ENCODE data around the gene RIC1. TPM values are rescaled to one million over a fixed set of nuclear protein-coding genes. Genes with fewer than 3 reads are reported as not detected.

RIC1 gene
- total and polyA plus RNA-seq, 2 donors (not counting 1 experiment from before 2014, with no cell fraction given), result 38.9 to 43.1 TPM

DNA sequence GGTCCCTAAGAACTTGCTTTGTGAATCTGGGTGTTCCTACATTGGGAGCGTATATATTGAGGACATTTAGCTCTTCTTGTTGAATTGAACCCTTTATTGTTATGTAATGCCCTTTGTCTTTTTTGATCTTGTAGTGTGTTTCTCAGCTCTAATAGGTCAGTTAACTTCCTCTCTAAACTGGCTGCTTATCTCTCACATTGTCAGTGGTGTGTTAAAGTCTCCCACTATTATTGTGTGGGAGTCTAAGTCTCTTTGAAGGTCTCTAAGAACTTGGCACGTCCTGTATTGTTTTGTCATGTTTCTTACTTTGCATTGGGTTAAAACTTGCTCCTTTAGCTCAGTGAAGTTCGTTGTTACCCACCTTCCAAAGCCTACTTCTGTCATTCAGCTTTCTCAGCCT is 36.2 kb downstream of the RIC1 start:
- Histone ChIP-seq H3K4me3 (replicated peaks in 1 of 4; ENCODE audit: control extremely low read depth in 1 of 4, insufficient read depth in 1 of 4, low read depth in 3 of 4, low read length in 4 of 4) (no peak overlapping the region), H3K4me2 (ENCODE audit: extremely low read depth, insufficient read depth, low read length) (no peak overlapping the region), H4K20me1 (ENCODE audit: control insufficient read depth, extremely low read depth, insufficient read depth, low read length) (no peaks in the 10 kb centered on the region), H3K79me2 (ENCODE audit: control insufficient read depth, insufficient read depth, low read length) (peaks cover 56% of the 10 kb centered on the region), H3K9ac (ENCODE audit: insufficient read depth, low read length) (no peak overlapping the region), H3K27me3 (ENCODE audit: control insufficient read depth, insufficient read depth, low read length) (no peaks in the 10 kb centered on the region), H3K27ac (ENCODE audit: insufficient read depth, low read length) (no peak overlapping the region), H3K4me1 (ENCODE audit: control insufficient read depth, extremely low read depth, insufficient read depth, low read length) (no peaks in the 10 kb centered on the region), H3K36me3 (ENCODE audit: control insufficient read depth, insufficient read depth, low read length) (peaks cover 1% of the 10 kb centered on the region), H2AFZ (ENCODE audit: low read length) (no peak overlapping the region), H3K9me3 (ENCODE audit: control insufficient read depth, insufficient read depth, low read depth, low read length) (no peaks in the 10 kb centered on the region)
- TF ChIP-seq EZH2 (IDR thresholded peaks at IDR 0.05; ENCODE audit: low read length, missing control alignments), result no peak
- TF ChIP-seq, protein P1, sequence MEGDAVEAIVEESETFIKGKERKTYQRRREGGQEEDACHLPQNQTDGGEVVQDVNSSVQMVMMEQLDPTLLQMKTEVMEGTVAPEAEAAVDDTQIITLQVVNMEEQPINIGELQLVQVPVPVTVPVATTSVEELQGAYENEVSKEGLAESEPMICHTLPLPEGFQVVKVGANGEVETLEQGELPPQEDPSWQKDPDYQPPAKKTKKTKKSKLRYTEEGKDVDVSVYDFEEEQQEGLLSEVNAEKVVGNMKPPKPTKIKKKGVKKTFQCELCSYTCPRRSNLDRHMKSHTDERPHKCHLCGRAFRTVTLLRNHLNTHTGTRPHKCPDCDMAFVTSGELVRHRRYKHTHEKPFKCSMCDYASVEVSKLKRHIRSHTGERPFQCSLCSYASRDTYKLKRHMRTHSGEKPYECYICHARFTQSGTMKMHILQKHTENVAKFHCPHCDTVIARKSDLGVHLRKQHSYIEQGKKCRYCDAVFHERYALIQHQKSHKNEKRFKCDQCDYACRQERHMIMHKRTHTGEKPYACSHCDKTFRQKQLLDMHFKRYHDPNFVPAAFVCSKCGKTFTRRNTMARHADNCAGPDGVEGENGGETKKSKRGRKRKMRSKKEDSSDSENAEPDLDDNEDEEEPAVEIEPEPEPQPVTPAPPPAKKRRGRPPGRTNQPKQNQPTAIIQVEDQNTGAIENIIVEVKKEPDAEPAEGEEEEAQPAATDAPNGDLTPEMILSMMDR (conservative IDR thresholded peaks at IDR 0.05 in 1 of 2, IDR thresholded peaks at IDR 0.05 in 1 of 2; ENCODE audit: low read depth in 1 of 2, low read length in 2 of 2), result no peak
- no peak for DNase-seq (ENCODE audit: low read depth in 2 of 2)

DNA sequence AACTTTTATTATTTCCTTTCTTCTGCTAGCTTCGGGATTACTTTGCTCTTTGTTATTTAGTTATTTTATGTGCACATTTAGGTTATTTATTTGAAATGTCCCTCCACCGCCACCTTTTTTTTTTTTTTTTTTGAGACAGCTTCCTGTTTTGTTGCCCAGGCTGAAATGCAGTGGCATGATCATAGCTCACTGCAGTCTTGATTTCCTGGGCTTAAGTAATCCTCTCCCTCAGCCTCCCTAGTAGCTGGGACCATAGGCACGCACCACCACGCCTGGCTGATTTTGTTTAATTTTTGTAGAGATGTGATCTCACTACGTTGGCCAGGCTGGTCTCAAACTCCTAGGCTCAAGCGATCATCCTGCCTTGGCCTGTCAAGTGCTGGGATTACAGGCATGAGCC is 38.5 kb downstream of the RIC1 start:
- no peaks in the 10 kb centered on the region for H3K4me1 ChIP-seq (ENCODE audit: control insufficient read depth, extremely low read depth, insufficient read depth, low read length)
- TF ChIP-seq, protein P1 (conservative IDR thresholded peaks at IDR 0.05 in 1 of 2, IDR thresholded peaks at IDR 0.05 in 1 of 2; ENCODE audit: low read depth in 1 of 2, low read length in 2 of 2), result no peak
- no peak for TF ChIP-seq EZH2 (IDR thresholded peaks at IDR 0.05; ENCODE audit: low read length, missing control alignments)
- no peak overlapping the region for H2AFZ ChIP-seq (ENCODE audit: low read length)
- no peak overlapping the region for H3K9ac ChIP-seq (ENCODE audit: insufficient read depth, low read length)
- H3K4me2 ChIP-seq (ENCODE audit: extremely low read depth, insufficient read depth, low read length), result no peak overlapping the region
- H3K9me3 ChIP-seq (ENCODE audit: control insufficient read depth, insufficient read depth, low read depth, low read length), result no peaks in the 10 kb centered on the region
- no peak overlapping the region for H3K27ac ChIP-seq (ENCODE audit: insufficient read depth, low read length)
- H3K79me2 ChIP-seq (ENCODE audit: control insufficient read depth, insufficient read depth, low read length), result peaks cover 56% of the 10 kb centered on the region
- peaks cover 1% of the 10 kb centered on the region for H3K36me3 ChIP-seq (ENCODE audit: control insufficient read depth, insufficient read depth, low read length)
- H4K20me1 ChIP-seq (ENCODE audit: control insufficient read depth, extremely low read depth, insufficient read depth, low read length), result no peaks in the 10 kb centered on the region
- H3K4me3 ChIP-seq (replicated peaks in 1 of 4; ENCODE audit: control extremely low read depth in 1 of 4, insufficient read depth in 1 of 4, low read depth in 3 of 4, low read length in 4 of 4), result no peak overlapping the region
- H3K27me3 ChIP-seq (ENCODE audit: control insufficient read depth, insufficient read depth, low read length), result no peaks in the 10 kb centered on the region
- no peak for DNase-seq (ENCODE audit: low read depth in 2 of 2)

DNA sequence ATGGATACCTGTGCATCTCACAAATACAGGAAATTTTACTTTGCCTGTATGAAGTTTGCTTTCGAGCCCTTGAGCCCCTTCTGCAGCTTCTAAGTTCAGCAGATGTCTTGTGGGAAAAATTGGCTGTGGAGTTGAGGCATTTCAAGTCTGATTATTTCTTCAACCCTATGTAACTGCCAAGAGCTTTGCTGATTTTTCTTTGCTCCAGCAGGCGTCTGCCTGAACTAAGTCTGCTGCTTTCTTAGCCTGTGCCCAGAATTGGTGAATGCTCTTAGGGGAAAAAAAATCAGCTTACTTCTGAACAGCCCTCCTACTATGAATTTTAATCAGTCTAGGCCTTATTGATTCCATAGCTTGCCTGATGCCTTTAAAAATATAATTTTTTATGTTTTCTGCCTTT is 41.2 kb downstream of the RIC1 start:
- H3K27ac ChIP-seq (ENCODE audit: insufficient read depth, low read length), result no peak overlapping the region
- H3K4me1 ChIP-seq (ENCODE audit: control insufficient read depth, extremely low read depth, insufficient read depth, low read length), result no peaks in the 10 kb centered on the region
- TF ChIP-seq EZH2 (IDR thresholded peaks at IDR 0.05; ENCODE audit: low read length, missing control alignments), result no peak
- TF ChIP-seq, protein P1 (conservative IDR thresholded peaks at IDR 0.05 in 1 of 2, IDR thresholded peaks at IDR 0.05 in 1 of 2; ENCODE audit: low read depth in 1 of 2, low read length in 2 of 2), result no peak
- peak in 1 of 2 donors; percentile 6 for DNase-seq (ENCODE audit: low read depth in 2 of 2)
- H4K20me1 ChIP-seq (ENCODE audit: control insufficient read depth, extremely low read depth, insufficient read depth, low read length), result no peaks in the 10 kb centered on the region
- no peak overlapping the region for H3K9ac ChIP-seq (ENCODE audit: insufficient read depth, low read length)
- H3K9me3 ChIP-seq (ENCODE audit: control insufficient read depth, insufficient read depth, low read depth, low read length), result no peaks in the 10 kb centered on the region
- no peak overlapping the region for H2AFZ ChIP-seq (ENCODE audit: low read length)
- H3K79me2 ChIP-seq (ENCODE audit: control insufficient read depth, insufficient read depth, low read length), result peaks cover 49% of the 10 kb centered on the region
- no peak overlapping the region for H3K4me3 ChIP-seq (replicated peaks in 1 of 4; ENCODE audit: control extremely low read depth in 1 of 4, insufficient read depth in 1 of 4, low read depth in 3 of 4, low read length in 4 of 4)
- H3K36me3 ChIP-seq (ENCODE audit: control insufficient read depth, insufficient read depth, low read length), result peaks cover 1% of the 10 kb centered on the region
- H3K27me3 ChIP-seq (ENCODE audit: control insufficient read depth, insufficient read depth, low read length), result no peaks in the 10 kb centered on the region
- H3K4me2 ChIP-seq (ENCODE audit: extremely low read depth, insufficient read depth, low read length), result no peak overlapping the region
